GM12878 (cell line): Measurements from ENCODE around the gene DGKI. TPM values are rescaled to one million over a fixed set of nuclear protein-coding genes. Genes with fewer than 3 reads are reported as not detected.

Source experiments
- ATAC-seq: fragments of 200-7000 bp; cut with Tn5 transposase; 3 replicates; pipeline ENCODE4 v1.9.1; 2020; ENCODE audit warnings: mild to moderate bottlenecking, moderate library complexity
- BruUV-seq: library from RNA; stranded (reverse); fragments of 400-500 nt; replicated peaks from 2 replicates; lab custom pipeline; 2021; lab: Mats Ljungman, UMichigan
- CTCF ChIA-PET: fragments of 300-600 bp; sonication (Branson Sonifier 250); formaldehyde crosslinking; extraction: SDS; loops from one replicate; lab custom pipeline; 2021; ENCODE audit warnings: inconsistent platforms; lab: Yijun Ruan, JAX
- POLR2A ChIA-PET: fragments of 350-600 bp; formaldehyde crosslinking; extraction: SDS; loops from one replicate; lab custom pipeline; 2021; ENCODE audit warnings: inconsistent platforms; lab: Charles Lee
- RAD21 ChIA-PET: fragments of 300-600 bp; sonication (Branson Sonifier 250); formaldehyde crosslinking; loops from one replicate; lab custom pipeline; 2023; ENCODE audit warnings: antibody characterized with exemption; ENCODE audit not compliant: unreplicated experiment; lab: Charles Lee
- SMC1A ChIA-PET: fragments of 300-600 bp; sonication (Branson Sonifier 250); formaldehyde crosslinking; loops from one replicate; lab custom pipeline; 2023; ENCODE audit not compliant: unreplicated experiment, uncharacterized antibody; lab: Charles Lee
- DNase-seq: peaks from one replicate; pipeline ENCODE4 v3.0.0-alpha.2; 2011; ENCODE audit warnings: low read depth, low spot score
- FAIRE-seq: peaks from 3 replicates; lab custom pipeline; 2011; peaks lifted over from hg19 to GRCh38; lab: Jason Lieb, UNC
- H2AFZ ChIP-seq: 2 replicates; pipeline ENCODE4 v1.6.0; 2011; ENCODE audit warnings: low read depth, low read length, control low read depth; ENCODE audit not compliant: control insufficient read depth
- H3K27ac ChIP-seq: 2 replicates; pipeline ENCODE4 v1.5.1; 2011; ENCODE audit warnings: control low read depth; ENCODE audit not compliant: control insufficient read depth, insufficient read depth
- H3K27me3 ChIP-seq, 2 experiments: replicated peaks in 1 of 2; 2 replicates each; pipeline versions ENCODE4 v1.6.0 to v1.6.1; 2011; ENCODE audit warnings: low read length in 1 of 2; ENCODE audit not compliant: control insufficient read depth in 2 of 2, insufficient read depth in 2 of 2
- H3K36me3 ChIP-seq, 2 experiments: 2 replicates each; pipeline ENCODE4 v1.5.1; 2011; ENCODE audit warnings: low read length in 1 of 2; ENCODE audit not compliant: control insufficient read depth in 2 of 2, insufficient read depth in 2 of 2
- H3K4me1 ChIP-seq: 2 replicates; pipeline ENCODE4 v1.6.1; 2011; ENCODE audit warnings: mild to moderate bottlenecking, low read length, moderate library complexity, mixed read lengths; ENCODE audit not compliant: control insufficient read depth, insufficient read depth
- H3K4me2 ChIP-seq: 2 replicates; pipeline ENCODE4 v1.6.0; 2011; ENCODE audit warnings: control low read depth; ENCODE audit not compliant: control insufficient read depth, insufficient read depth
- H3K4me3 ChIP-seq: fragments of 200-600 bp; sonication (generic); 2 replicates; pipeline ENCODE4 v1.5.1; 2016
- H3K79me2 ChIP-seq: 2 replicates; pipeline ENCODE4 v1.6.0; 2011; ENCODE audit warnings: low read length; ENCODE audit not compliant: control insufficient read depth, insufficient read depth
- H3K9ac ChIP-seq: 2 replicates; pipeline ENCODE4 v1.8.0; 2011; ENCODE audit warnings: low read length, control low read depth, mixed read lengths; ENCODE audit not compliant: control insufficient read depth, insufficient read depth
- H3K9me3 ChIP-seq: replicated peaks from 3 replicates; pipeline ENCODE4 v1.5.1; 2011; ENCODE audit warnings: mild to moderate bottlenecking, low read length; ENCODE audit not compliant: control insufficient read depth, insufficient read depth
- H4K20me1 ChIP-seq: 2 replicates; pipeline ENCODE4 v1.6.0; 2011; ENCODE audit not compliant: control insufficient read depth, insufficient read depth
- ATF7 ChIP-seq: fragments of 450-650 bp; IDR thresholded peaks from 2 replicates; pipeline ENCODE4 v1.6.1; 2016; ENCODE audit warnings: low read depth, mild to moderate bottlenecking
- BHLHE40 ChIP-seq, 2 experiments: fragments of 450-650 bp in 1 of 2; IDR thresholded peaks; 2 replicates each; pipeline ENCODE4 v1.6.1; 2011 to 2017; ENCODE audit warnings: low read depth in 2 of 2, borderline replicate concordance in 1 of 2, improper control_type of control experiment in 1 of 2, low read length in 1 of 2, mild to moderate bottlenecking in 1 of 2
- CTCF ChIP-seq, 3 experiments: IDR thresholded peaks in 2 of 3; conservative IDR thresholded peaks in 1 of 3; 2 replicates each; pipeline ENCODE4 v1.5.1; 2011; ENCODE audit warnings: low read depth in 3 of 3, low read length in 3 of 3, mild to moderate bottlenecking in 3 of 3, control low read depth in 2 of 3, moderate library complexity in 2 of 3, inconsistent platforms in 1 of 3, mixed read lengths in 1 of 3; ENCODE audit not compliant: control insufficient read depth in 2 of 3, insufficient read depth in 1 of 3; ENCODE audit errors: extremely low read depth in 1 of 3
- EGR1 ChIP-seq, 2 experiments: IDR thresholded peaks; 1 replicate in 1 of 2; 2 replicates in 1 of 2; pipeline ENCODE4 v1.6.1; 2011 to 2012; ENCODE audit warnings: low read depth in 2 of 2, low read length in 2 of 2, borderline replicate concordance in 1 of 2, mild to moderate bottlenecking in 1 of 2, moderate library complexity in 1 of 2
- FOXM1 ChIP-seq: IDR thresholded peaks from 2 replicates; pipeline ENCODE4 v1.6.1; 2012; ENCODE audit warnings: low read depth, mild to moderate bottlenecking, inconsistent platforms, low read length, moderate library complexity
- JUND ChIP-seq: IDR thresholded peaks from 2 replicates; pipeline ENCODE4 v1.6.1; 2012; ENCODE audit warnings: low read depth, mild to moderate bottlenecking, low read length, improper control_type of control experiment, moderate library complexity
- KDM1A ChIP-seq: fragments of 200-600 bp; sonication (generic); IDR thresholded peaks from 2 replicates; pipeline ENCODE4 v1.6.1; 2016; ENCODE audit warnings: borderline replicate concordance
- MEF2A ChIP-seq: IDR thresholded peaks from 2 replicates; pipeline ENCODE4 v1.6.1; 2011; ENCODE audit warnings: low read depth, mild to moderate bottlenecking, low read length, moderate library complexity; ENCODE audit not compliant: insufficient read depth
- MTA2 ChIP-seq: fragments of 450-650 bp; IDR thresholded peaks from 2 replicates; pipeline ENCODE4 v1.6.1; 2016; ENCODE audit warnings: low read depth, mild to moderate bottlenecking, moderate library complexity
- MYB ChIP-seq: fragments of 150-350 bp; IDR thresholded peaks from 2 replicates; pipeline ENCODE4 v1.6.1; 2014; ENCODE audit warnings: mild to moderate bottlenecking, low read depth, low read length, borderline replicate concordance
- POLR2AphosphoS2 ChIP-seq: IDR thresholded peaks from 2 replicates; pipeline ENCODE4 v1.6.1; 2011; ENCODE audit warnings: low read depth, mild to moderate bottlenecking, low read length, improper control_type of control experiment, moderate library complexity
- TBL1XR1 ChIP-seq: IDR thresholded peaks from 2 replicates; pipeline ENCODE4 v1.6.1; 2012; ENCODE audit warnings: low read depth, low read length, improper control_type of control experiment
- YBX1 ChIP-seq: fragments of 450-650 bp; IDR thresholded peaks from 2 replicates; pipeline ENCODE4 v1.6.1; 2016; ENCODE audit warnings: antibody characterized with exemption
- ZNF384 ChIP-seq: IDR thresholded peaks from 2 replicates; pipeline ENCODE4 v1.6.1; 2012; ENCODE audit warnings: low read depth, mild to moderate bottlenecking, low read length, improper control_type of control experiment, borderline replicate concordance
- WGBS: methylation state at CpG from one replicate; pipeline ENCODE4 v1.1.6; 2016; ENCODE audit warnings: low lambda C conversion rate; ENCODE audit not compliant: insufficient replicate concordance, insufficient coverage; ENCODE audit errors: missing lambda C conversion rate; 5-methylcytosine and 5-hydroxymethylcytosine counted together
- in situ Hi-C: fragments of 300-500 bp; cut with MboI; formaldehyde crosslinking; loops from 9 replicates; pipeline ENCODE4 v1.14.3; 2018; ENCODE audit warnings: mixed read lengths
- intact Hi-C: fragments of 100-400 bp; cut with micrococcal nuclease; formaldehyde crosslinking; loops from one replicate; pipeline ENCODE4 v1.14.2; 2022; ENCODE audit not compliant: unreplicated experiment
- polyA plus RNA-seq, 11 experiments: library from polyadenylated mRNA; depleted of rRNA in 4 of 11; unstranded in 6 of 11; stranded (reverse) in 5 of 11; fragments of >200 nt; fragmentation: Nextera tagmentation in 4 of 11; fragmentation: Illumina TruSeq in 1 of 11; extraction: Ambion mirVana in 4 of 11; extraction: Trizol in 1 of 11; gene quantifications; 1 replicate in 1 of 11; 2 replicates in 10 of 11; pipeline versions ENCODE4 v1.2.1 to v1.2.3, GENCODE V29; 2011 to 2016; ENCODE audit warnings: inconsistent platforms in 2 of 11, missing spikeins in 2 of 11, low read depth in 1 of 11
- total RNA-seq, 4 experiments: library from RNA; depleted of rRNA in 3 of 4; stranded (reverse); fragments of >200 nt in 3 of 4; fragmentation: Illumina TruSeq in 1 of 4; extraction: Trizol in 1 of 4; gene quantifications; 2 replicates each; pipeline versions ENCODE4 v1.2.1 to v1.2.3, GENCODE V29; 2013 to 2021
- TF ChIP-seq, protein P1 (sequence below): fragments of 450-650 bp; formaldehyde crosslinking; IDR thresholded peaks from 2 replicates; pipeline ENCODE4 v1.5.0; 2022; ENCODE audit warnings: mild to moderate bottlenecking, missing genetic modification characterization
- TF ChIP-seq, protein P2 (sequence below): IDR thresholded peaks from 2 replicates; pipeline ENCODE4 v1.6.1; 2012; ENCODE audit warnings: low read depth, low read length, improper control_type of control experiment

The DGKI gene
- total and polyA plus RNA-seq, 10 of the 15 experiments (the other 5 are each of a cell fraction or from before 2014, with no cell fraction given), result 10.4 to 37.1 (median 22.1) TPM

GRCh38 chr7:137658190-137658900, 188.4 kb downstream of the DGKI start:
- Histone ChIP-seq H3K27ac (no peak overlapping the region), H3K27me3 (no peaks in the 10 kb centered on the region), H2AFZ (no peak overlapping the region), H3K36me3 (no peaks in the 10 kb centered on the region), H3K4me3 (no peak overlapping the region), H4K20me1 (no peaks in the 10 kb centered on the region), H3K9ac (no peak overlapping the region), H3K4me1 (no peaks in the 10 kb centered on the region), H3K79me2 (no peaks in the 10 kb centered on the region), H3K9me3 (no peaks in the 10 kb centered on the region), H3K4me2 (no peak overlapping the region)
- POLR2A ChIA-PET, result interaction anchor here (0.6 to 3.7 kb wide), 5 partner anchors 9 to 162 kb away, joined by 3 to 23 read pairs (median 3); no protein-coding TSS in a partner anchor
- FAIRE-seq (no peak), ATAC-seq (no peak), DNase-seq (no peak)
- 70% methylated on average over 9 of the region's 9 CpGs for WGBS
- CTCF ChIA-PET, result interaction anchor here (0.6 to 7.5 kb wide), 15 partner anchors 7 to 349 kb away, joined by 3 to 156 read pairs (median 21); no protein-coding TSS in a partner anchor
- intact Hi-C loops, result loop anchor here (10.0 kb wide), 1 partner anchor 1076 kb away; no protein-coding TSS in a partner anchor
- BruUV-seq, result no TSS peak
- RAD21 ChIA-PET, result interaction anchor here (1.0 to 8.8 kb wide), 15 partner anchors 10 to 348 kb away, joined by 3 to 141 read pairs (median 20); no protein-coding TSS in a partner anchor
- SMC1A ChIA-PET, result interaction anchor here (0.8 to 10.6 kb wide), 23 partner anchors 11 to 352 kb away, joined by 3 to 173 read pairs (median 14); no protein-coding TSS in a partner anchor
- in situ Hi-C loops, result loop anchor here (5.0 kb wide), 2 partner anchors 239 to 349 kb away; no protein-coding TSS in a partner anchor
- TF ChIP-seq ZNF384 (no peak), EGR1 (IDR thresholded peaks at IDR 0.05; ENCODE audit: borderline replicate concordance in 1 of 2, low read depth in 2 of 2, low read length in 2 of 2) (no peak), KDM1A (no peak), BHLHE40 (IDR thresholded peaks at IDR 0.05; ENCODE audit: borderline replicate concordance in 1 of 2, low read depth in 2 of 2, low read length in 1 of 2) (no peak), MEF2A (no peak), CTCF (IDR thresholded peaks at IDR 0.05 in 2 of 3, conservative IDR thresholded peaks at IDR 0.05 in 1 of 3; ENCODE audit: control insufficient read depth in 2 of 3, extremely low read depth in 1 of 3, insufficient read depth in 1 of 3, low read depth in 3 of 3, low read length in 3 of 3) (no peak), MTA2 (no peak), MYB (no peak), YBX1 (no peak), FOXM1 (no peak), ATF7 (no peak), TBL1XR1 (no peak), POLR2AphosphoS2 (no peak), JUND (no peak)
- TF ChIP-seq, protein P1, sequence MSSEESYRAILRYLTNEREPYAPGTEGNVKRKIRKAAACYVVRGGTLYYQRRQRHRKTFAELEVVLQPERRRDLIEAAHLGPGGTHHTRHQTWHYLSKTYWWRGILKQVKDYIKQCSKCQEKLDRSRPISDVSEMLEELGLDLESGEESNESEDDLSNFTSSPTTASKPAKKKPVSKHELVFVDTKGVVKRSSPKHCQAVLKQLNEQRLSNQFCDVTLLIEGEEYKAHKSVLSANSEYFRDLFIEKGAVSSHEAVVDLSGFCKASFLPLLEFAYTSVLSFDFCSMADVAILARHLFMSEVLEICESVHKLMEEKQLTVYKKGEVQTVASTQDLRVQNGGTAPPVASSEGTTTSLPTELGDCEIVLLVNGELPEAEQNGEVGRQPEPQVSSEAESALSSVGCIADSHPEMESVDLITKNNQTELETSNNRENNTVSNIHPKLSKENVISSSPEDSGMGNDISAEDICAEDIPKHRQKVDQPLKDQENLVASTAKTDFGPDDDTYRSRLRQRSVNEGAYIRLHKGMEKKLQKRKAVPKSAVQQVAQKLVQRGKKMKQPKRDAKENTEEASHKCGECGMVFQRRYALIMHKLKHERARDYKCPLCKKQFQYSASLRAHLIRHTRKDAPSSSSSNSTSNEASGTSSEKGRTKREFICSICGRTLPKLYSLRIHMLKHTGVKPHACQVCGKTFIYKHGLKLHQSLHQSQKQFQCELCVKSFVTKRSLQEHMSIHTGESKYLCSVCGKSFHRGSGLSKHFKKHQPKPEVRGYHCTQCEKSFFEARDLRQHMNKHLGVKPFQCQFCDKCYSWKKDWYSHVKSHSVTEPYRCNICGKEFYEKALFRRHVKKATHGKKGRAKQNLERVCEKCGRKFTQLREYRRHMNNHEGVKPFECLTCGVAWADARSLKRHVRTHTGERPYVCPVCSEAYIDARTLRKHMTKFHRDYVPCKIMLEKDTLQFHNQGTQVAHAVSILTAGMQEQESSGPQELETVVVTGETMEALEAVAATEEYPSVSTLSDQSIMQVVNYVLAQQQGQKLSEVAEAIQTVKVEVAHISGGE, result no peak
- TF ChIP-seq, protein P2, sequence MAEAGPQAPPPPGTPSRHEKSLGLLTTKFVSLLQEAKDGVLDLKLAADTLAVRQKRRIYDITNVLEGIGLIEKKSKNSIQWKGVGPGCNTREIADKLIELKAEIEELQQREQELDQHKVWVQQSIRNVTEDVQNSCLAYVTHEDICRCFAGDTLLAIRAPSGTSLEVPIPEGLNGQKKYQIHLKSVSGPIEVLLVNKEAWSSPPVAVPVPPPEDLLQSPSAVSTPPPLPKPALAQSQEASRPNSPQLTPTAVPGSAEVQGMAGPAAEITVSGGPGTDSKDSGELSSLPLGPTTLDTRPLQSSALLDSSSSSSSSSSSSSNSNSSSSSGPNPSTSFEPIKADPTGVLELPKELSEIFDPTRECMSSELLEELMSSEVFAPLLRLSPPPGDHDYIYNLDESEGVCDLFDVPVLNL, result no peak
